BJ (cell line): ENCODE data around the gene RSRP1. TPM values are rescaled to one million over a fixed set of nuclear protein-coding genes. Genes with fewer than 3 reads are reported as not detected.
A peak's percentile ranks its signal among the peaks of the same experiment; 100 is the strongest.
"Not testable (repeated sequence)": the region's sequence is repeated elsewhere in the genome, so short reads cannot be mapped to it uniquely, and the experiment has no call there.

Source experiments
- CTCF ChIA-PET: fragments of 350-600 bp; formaldehyde crosslinking; extraction: SDS; loops from one replicate; lab custom pipeline; 2021; ENCODE audit warnings: antibody characterized with exemption, inconsistent platforms; lab: Yijun Ruan, JAX
- POLR2A ChIA-PET: fragments of 300-600 bp; sonication (Branson Sonifier 250); formaldehyde crosslinking; extraction: SDS; loops from one replicate; lab custom pipeline; 2021; ENCODE audit warnings: antibody characterized with exemption; lab: Charles Lee
- DNase-seq: peaks from one replicate; pipeline ENCODE4 v3.0.0-alpha.2; 2011; ENCODE audit warnings: low read depth
- H3K27me3 ChIP-seq: 2 replicates; pipeline ENCODE4 v1.6.0; 2011; ENCODE audit warnings: low read length; ENCODE audit not compliant: control insufficient read depth, insufficient read depth
- H3K36me3 ChIP-seq: 2 replicates; pipeline ENCODE4 v1.5.1; 2011; ENCODE audit warnings: low read length; ENCODE audit not compliant: control insufficient read depth, insufficient read depth
- H3K4me3 ChIP-seq: 2 replicates; pipeline ENCODE4 v1.5.1; 2011; ENCODE audit warnings: low read depth, mild to moderate bottlenecking, control low read depth, low read length
- CTCF ChIP-seq: IDR thresholded peaks from 2 replicates; pipeline ENCODE4 v1.5.1; 2011; ENCODE audit warnings: low read depth, mild to moderate bottlenecking, control low read depth, inconsistent platforms, low read length, moderate library complexity; ENCODE audit not compliant: insufficient read depth
- polyA plus RNA-seq: library from polyadenylated mRNA; depleted of rRNA; stranded (reverse); fragments of >200 nt; gene quantifications from 2 replicates; pipeline ENCODE4 v1.2.3, GENCODE V29; 2011

The RSRP1 gene
- polyA plus RNA-seq, 1 experiment = 70.4 TPM

- H3K4me3 ChIP-seq, POLR2A ChIA-PET, H3K27me3 ChIP-seq, DNase-seq, CTCF ChIA-PET, H3K36me3 ChIP-seq: not testable (repeated sequence)
- peak; percentile 11; the same call in 1 of the 2 replicates for TF ChIP-seq CTCF
Observed at GRCh38 chr1:25259813-25260212, 12.6 kb upstream of the RSRP1 start.

GRCh38 chr1:25257196-25257595 lies 9.9 kb upstream of the RSRP1 start:
- Histone ChIP-seq H3K27me3 (no peaks in the 10 kb centered on the region), H3K36me3 (no peaks in the 10 kb centered on the region), H3K4me3 (no peak overlapping the region)
- no peak for TF ChIP-seq CTCF
- ChIA-PET POLR2A (interaction anchor here (1.0 kb wide), 1 partner anchor 25 kb away, joined by 3 read pairs; the partner anchor contains the start of gene SYF2), CTCF (no interaction called here)
- DNase-seq = no peak

GRCh38 chr1:25256578-25256965 lies 9.3 kb upstream of the RSRP1 start:
- no peak overlapping the region for H3K4me3 ChIP-seq
- no peaks in the 10 kb centered on the region for H3K27me3 ChIP-seq
- no peak for TF ChIP-seq CTCF
- DNase-seq = no peak
- ChIA-PET POLR2A (interaction anchor here (0.6 to 1.0 kb wide), 2 partner anchors 23 to 24 kb away, joined by 3 to 6 read pairs; partner anchors contain the start of gene SYF2), CTCF (no interaction called here)
- no peaks in the 10 kb centered on the region for H3K36me3 ChIP-seq

GRCh38 chr1:25255706-25256577 lies 8.7 kb upstream of the RSRP1 start:
- H3K27me3 ChIP-seq = no peaks in the 10 kb centered on the region
- no peak for TF ChIP-seq CTCF
- ChIA-PET POLR2A (interaction anchor here (0.6 kb wide), 1 partner anchor 23 kb away, joined by 6 read pairs; no protein-coding TSS in a partner anchor), CTCF (interaction anchor here (0.6 to 0.9 kb wide), 2 partner anchors 51 to 741 kb away, joined by 3 read pairs; no protein-coding TSS in a partner anchor)
- no peak for DNase-seq
- no peaks in the 10 kb centered on the region for H3K36me3 ChIP-seq
- H3K4me3 ChIP-seq = no peak overlapping the region

GRCh38 chr1:25253911-25254310 lies 6.7 kb upstream of the RSRP1 start:
- no peak for TF ChIP-seq CTCF

More at GRCh38 chr1:25253911-25254310, 6.7 kb upstream of the RSRP1 start:
- POLR2A ChIA-PET = no interaction called here
- DNase-seq = peak; percentile 39
- no peaks in the 10 kb centered on the region for H3K36me3 ChIP-seq
- no peak overlapping the region for H3K4me3 ChIP-seq
- H3K27me3 ChIP-seq = no peaks in the 10 kb centered on the region
- CTCF ChIA-PET = interaction anchor here (0.8 kb wide), 1 partner anchor 14 kb away, joined by 3 read pairs; no protein-coding TSS in a partner anchor
